ENCODE measurements around the gene DUOX1. TPM values are rescaled to one million over a fixed set of nuclear protein-coding genes. Genes with fewer than 3 reads are reported as not detected.
"Not testable (repeated sequence)": the region's sequence is repeated elsewhere in the genome, so short reads cannot be mapped to it uniquely, and the experiment has no call there.

DUOX1 gene
- polyA plus RNA-seq, 3 donors from 2014 or later: 0.32 to 3.4 (median 0.43) TPM

GRCh38 chr15:45134682-45135604, 5.1 kb downstream of the DUOX1 start:
- Mint-ChIP-seq H3K27ac (no peak overlapping the region), H3K27me3 (ENCODE audit: low read depth in 3 of 3) (peaks cover 16 to 24% (median 22%) of the 10 kb centered on the region in 3 donors), H3K4me1 (peaks cover 8 to 13% of the 10 kb centered on the region in 2 donors), H3K9me3 (no peaks in the 10 kb centered on the region), H3K4me3 (peak overlapping the region; percentile 58 to 74 (median 74)), H3K36me3 (no peaks in the 10 kb centered on the region)
- DNase-seq: peak in 1 of 3 donors; percentile 7

GRCh38 chr15:45135705-45136377, 6.0 kb downstream of the DUOX1 start:
- not testable (repeated sequence) for DNase-seq, H3K36me3 Mint-ChIP-seq, H3K9me3 Mint-ChIP-seq, H3K27ac Mint-ChIP-seq
- Mint-ChIP-seq H3K4me1 (peaks cover 8 to 13% of the 10 kb centered on the region in 2 donors), H3K4me3 (peak overlapping the region in 4 of 5 donors; percentile 15 to 51 (median 30)), H3K27me3 (ENCODE audit: low read depth in 3 of 3) (peaks cover 16 to 21% (median 20%) of the 10 kb centered on the region in 3 donors)

- Mint-ChIP-seq H3K36me3 (no peaks in the 10 kb centered on the region), H3K9me3 (peaks cover 0 to under 1% (median 0%) of the 10 kb centered on the region in 6 donors), H3K4me1 (peaks cover 8 to 13% of the 10 kb centered on the region in 2 donors), H3K27me3 (ENCODE audit: low read depth in 3 of 3) (peaks cover 15 to 21% (median 20%) of the 10 kb centered on the region in 3 donors), H3K27ac (no peak overlapping the region), H3K4me3 (peak overlapping the region; percentile 15 to 55 (median 38))
- DNase-seq: no peak
Observed at GRCh38 chr15:45136378-45136764, 6.6 kb downstream of the DUOX1 start.

GRCh38 chr15:45137703-45138102, 7.9 kb downstream of the DUOX1 start:
- Mint-ChIP-seq H3K4me1 (peaks cover 8 to 13% of the 10 kb centered on the region in 2 donors), H3K27ac (peak overlapping the region in 1 of 6 donors; percentile 76), H3K4me3 (no peak overlapping the region), H3K27me3 (ENCODE audit: low read depth in 3 of 3) (peaks cover 12 to 16% (median 14%) of the 10 kb centered on the region in 3 donors), H3K36me3 (no peaks in the 10 kb centered on the region), H3K9me3 (peaks cover 0 to 2% (median 0%) of the 10 kb centered on the region in 6 donors)
- DNase-seq: no peak

- no peaks in the 10 kb centered on the region for H3K36me3 Mint-ChIP-seq
- H3K27ac Mint-ChIP-seq: no peak overlapping the region
- H3K9me3 Mint-ChIP-seq: peaks cover 0 to 2% (median 0%) of the 10 kb centered on the region in 6 donors
- no peak overlapping the region for H3K4me3 Mint-ChIP-seq
- DNase-seq: no peak
- peaks cover 8 to 13% of the 10 kb centered on the region in 2 donors for H3K4me1 Mint-ChIP-seq
- peaks cover 4 to 14% (median 12%) of the 10 kb centered on the region in 3 donors for H3K27me3 Mint-ChIP-seq (ENCODE audit: low read depth in 3 of 3)
Observed at GRCh38 chr15:45138814-45139765, 9.3 kb downstream of the DUOX1 start.

- peaks cover 4 to 8% of the 10 kb centered on the region in 2 donors for H3K4me1 Mint-ChIP-seq
- peaks cover 2 to 8% (median 8%) of the 10 kb centered on the region in 3 donors for H3K27me3 Mint-ChIP-seq (ENCODE audit: low read depth in 3 of 3)
Observed at GRCh38 chr15:45139770-45140169, 10.0 kb downstream of the DUOX1 start.

GRCh38 chr15:45140557-45141250, 10.9 kb downstream of the DUOX1 start:
- H3K4me1 Mint-ChIP-seq: peaks cover 0 to 6% of the 10 kb centered on the region in 2 donors
- peaks cover 0 to 2% (median 0%) of the 10 kb centered on the region in 6 donors for H3K9me3 Mint-ChIP-seq
- no peak overlapping the region for H3K4me3 Mint-ChIP-seq
- no peak overlapping the region for H3K27ac Mint-ChIP-seq
- peaks cover 2 to 8% (median 5%) of the 10 kb centered on the region in 3 donors for H3K27me3 Mint-ChIP-seq (ENCODE audit: low read depth in 3 of 3)
- no peaks in the 10 kb centered on the region for H3K36me3 Mint-ChIP-seq
- DNase-seq: no peak

More at GRCh38 chr15:45139770-45140169, 10.0 kb downstream of the DUOX1 start:
- Mint-ChIP-seq H3K9me3 (peaks cover 0 to 2% (median 0%) of the 10 kb centered on the region in 6 donors), H3K27ac (no peak overlapping the region), H3K36me3 (no peaks in the 10 kb centered on the region), H3K4me3 (no peak overlapping the region)
- DNase-seq: no peak

GRCh38 chr15:45141386-45141785, 11.6 kb downstream of the DUOX1 start:
- no peak overlapping the region for H3K27ac Mint-ChIP-seq
- no peaks in the 10 kb centered on the region for H3K36me3 Mint-ChIP-seq
- H3K4me1 Mint-ChIP-seq: peaks cover 0 to 2% of the 10 kb centered on the region in 2 donors
- no peak for DNase-seq
- H3K9me3 Mint-ChIP-seq: peaks cover 0 to 2% (median 0%) of the 10 kb centered on the region in 6 donors
- H3K4me3 Mint-ChIP-seq: no peak overlapping the region
- H3K27me3 Mint-ChIP-seq (ENCODE audit: low read depth in 3 of 3): peaks cover 2 to 5% (median 2%) of the 10 kb centered on the region in 3 donors

GRCh38 chr15:45143056-45143455, 13.3 kb downstream of the DUOX1 start:
- DNase-seq: no peak
- H3K27ac Mint-ChIP-seq: no peak overlapping the region
- H3K4me1 Mint-ChIP-seq: no peaks in the 10 kb centered on the region
- no peak overlapping the region for H3K4me3 Mint-ChIP-seq
- no peaks in the 10 kb centered on the region for H3K36me3 Mint-ChIP-seq
- H3K9me3 Mint-ChIP-seq: peaks cover 0 to 2% (median 0%) of the 10 kb centered on the region in 6 donors
- H3K27me3 Mint-ChIP-seq (ENCODE audit: low read depth in 3 of 3): peaks cover 0 to 3% (median 0%) of the 10 kb centered on the region in 3 donors

GRCh38 chr15:45143946-45144345, 14.2 kb downstream of the DUOX1 start:
- H3K27ac Mint-ChIP-seq: no peak overlapping the region
- no peaks in the 10 kb centered on the region for H3K36me3 Mint-ChIP-seq
- peaks cover 0 to 2% (median 0%) of the 10 kb centered on the region in 6 donors for H3K9me3 Mint-ChIP-seq
- H3K27me3 Mint-ChIP-seq (ENCODE audit: low read depth in 3 of 3): peaks cover 0 to 1% (median 0%) of the 10 kb centered on the region in 3 donors
- DNase-seq: no peak
- H3K4me3 Mint-ChIP-seq: no peak overlapping the region
- H3K4me1 Mint-ChIP-seq: no peaks in the 10 kb centered on the region

- Mint-ChIP-seq H3K4me1 (no peaks in the 10 kb centered on the region), H3K27me3 (ENCODE audit: low read depth in 3 of 3) (no peaks in the 10 kb centered on the region), H3K27ac (no peak overlapping the region), H3K9me3 (peaks cover 0 to 2% (median 0%) of the 10 kb centered on the region in 6 donors), H3K36me3 (no peaks in the 10 kb centered on the region), H3K4me3 (no peak overlapping the region)
- DNase-seq: no peak
Observed at GRCh38 chr15:45144775-45145174, 15.0 kb downstream of the DUOX1 start.

GRCh38 chr15:45146405-45146804, 16.6 kb downstream of the DUOX1 start:
- Mint-ChIP-seq H3K36me3 (peaks cover 0 to 3% (median 3%) of the 10 kb centered on the region in 3 donors), H3K27ac (no peak overlapping the region), H3K4me1 (no peaks in the 10 kb centered on the region), H3K27me3 (ENCODE audit: low read depth in 3 of 3) (no peaks in the 10 kb centered on the region), H3K9me3 (peaks cover 0 to 1% (median 0%) of the 10 kb centered on the region in 6 donors), H3K4me3 (no peak overlapping the region)
- no peak for DNase-seq

All from immature natural killer cell (primary cell).